ENCODE measurements around the gene DOK3.
A peak's percentile ranks its signal among the peaks of the same experiment; 100 is the strongest.

- TF ChIP-seq CTCF (IDR thresholded peaks at IDR 0.05; ENCODE audit: low read length) (peak; percentile 84), EZH2 (IDR thresholded peaks at IDR 0.05; ENCODE audit: borderline replicate concordance, low read length) (no peak)
These were observed 55.1 kb downstream of the DOK3 start for GRCh38 chr5:177454397-177455035.

Data from OCI-LY1 (cell line).